ENCODE measurements around the gene TSPAN11. TPM values are rescaled to one million over a fixed set of nuclear protein-coding genes. Genes with fewer than 3 reads are reported as not detected.

Gene TSPAN11
- total RNA-seq, 4 donors from 2014 or later = 1.5 to 3.0 (median 2.9) TPM

- 75 to 78% methylated on average over 4 to 21 of the region's 21 CpGs for WGBS, 2 donors (ENCODE audit: low coverage in 1 of 2)
- H3K9me3 ChIP-seq = no peaks in the 10 kb centered on the region
- no peak for DNase-seq
- TF ChIP-seq EP300 (IDR thresholded peaks at IDR 0.05; ENCODE audit: low read depth) = no peak
- TF ChIP-seq, protein P1, sequence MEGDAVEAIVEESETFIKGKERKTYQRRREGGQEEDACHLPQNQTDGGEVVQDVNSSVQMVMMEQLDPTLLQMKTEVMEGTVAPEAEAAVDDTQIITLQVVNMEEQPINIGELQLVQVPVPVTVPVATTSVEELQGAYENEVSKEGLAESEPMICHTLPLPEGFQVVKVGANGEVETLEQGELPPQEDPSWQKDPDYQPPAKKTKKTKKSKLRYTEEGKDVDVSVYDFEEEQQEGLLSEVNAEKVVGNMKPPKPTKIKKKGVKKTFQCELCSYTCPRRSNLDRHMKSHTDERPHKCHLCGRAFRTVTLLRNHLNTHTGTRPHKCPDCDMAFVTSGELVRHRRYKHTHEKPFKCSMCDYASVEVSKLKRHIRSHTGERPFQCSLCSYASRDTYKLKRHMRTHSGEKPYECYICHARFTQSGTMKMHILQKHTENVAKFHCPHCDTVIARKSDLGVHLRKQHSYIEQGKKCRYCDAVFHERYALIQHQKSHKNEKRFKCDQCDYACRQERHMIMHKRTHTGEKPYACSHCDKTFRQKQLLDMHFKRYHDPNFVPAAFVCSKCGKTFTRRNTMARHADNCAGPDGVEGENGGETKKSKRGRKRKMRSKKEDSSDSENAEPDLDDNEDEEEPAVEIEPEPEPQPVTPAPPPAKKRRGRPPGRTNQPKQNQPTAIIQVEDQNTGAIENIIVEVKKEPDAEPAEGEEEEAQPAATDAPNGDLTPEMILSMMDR (IDR thresholded peaks at IDR 0.05) = no peak
- TF ChIP-seq POLR2A (IDR thresholded peaks at IDR 0.05) = no peak
- no peak for TF ChIP-seq POLR2AphosphoS5 (IDR thresholded peaks at IDR 0.05)
- H3K4me1 ChIP-seq = no peaks in the 10 kb centered on the region
- no peak overlapping the region for H3K27ac ChIP-seq
- in situ Hi-C loops (cut with MboI; ENCODE audit: low pct_ligation_motif_present in 1 of 4, low pct_unique_long_range_greater_than_20kb in 1 of 4, low sequenced_read_pairs in 3 of 4) = loop anchor here in 1 of 4 donors (25.0 kb wide), 1 partner anchor 102 kb away; no protein-coding TSS in a partner anchor
- no peaks in the 10 kb centered on the region for H3K27me3 ChIP-seq
- H3K36me3 ChIP-seq = no peaks in the 10 kb centered on the region
- intact Hi-C loops (cut with DNase I; ENCODE audit: low total_unique reads) = no loop called here
- H3K4me3 ChIP-seq = no peak overlapping the region
Measured at GRCh38 chr12:30963709-30964564, 37.4 kb downstream of the TSPAN11 start.

DNA sequence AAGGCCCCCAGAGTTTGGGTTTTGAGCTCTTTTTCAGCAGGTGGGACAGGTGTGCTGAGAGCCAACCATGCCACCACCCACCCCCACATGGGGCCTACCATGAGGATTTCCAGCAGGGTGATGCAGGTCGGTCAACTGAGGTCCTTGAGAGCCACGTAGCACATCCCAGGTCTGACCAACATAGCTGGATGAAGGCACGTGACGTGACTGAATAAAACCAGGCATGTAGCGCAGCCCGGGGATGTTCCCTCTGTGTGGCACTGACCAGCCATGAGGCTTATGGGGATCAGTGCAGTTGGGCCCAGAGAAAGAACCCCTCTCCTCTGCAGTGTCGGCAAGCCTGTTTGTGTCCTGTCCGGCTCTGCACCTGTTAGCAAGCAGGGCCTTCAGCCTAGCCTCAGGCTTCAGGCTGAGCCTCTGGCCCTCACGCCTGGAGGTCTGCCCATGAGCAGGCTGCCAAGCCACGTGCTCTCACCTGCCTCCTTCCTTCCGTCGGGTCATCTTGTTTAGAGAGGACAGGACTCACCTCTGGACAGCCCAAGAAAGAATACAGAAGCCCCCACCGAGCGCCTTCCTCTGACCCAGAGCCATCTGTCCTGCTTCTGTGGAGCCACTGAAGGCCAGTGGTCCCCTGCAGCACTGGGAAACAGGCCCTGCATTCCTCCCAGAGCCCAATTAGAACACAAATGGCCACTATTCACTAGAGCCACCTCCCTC, 38.5 kb downstream of the TSPAN11 start:
- in situ Hi-C loops (cut with MboI; ENCODE audit: low pct_ligation_motif_present in 1 of 4, low pct_unique_long_range_greater_than_20kb in 1 of 4, low sequenced_read_pairs in 3 of 4) = loop anchor here in 1 of 4 donors (25.0 kb wide), 1 partner anchor 103 kb away; no protein-coding TSS in a partner anchor
- DNase-seq = no peak
- TF ChIP-seq, protein P1 (IDR thresholded peaks at IDR 0.05) = no peak
- TF ChIP-seq POLR2AphosphoS5 (IDR thresholded peaks at IDR 0.05) (no peak), EP300 (IDR thresholded peaks at IDR 0.05; ENCODE audit: low read depth) (no peak), POLR2A (IDR thresholded peaks at IDR 0.05) (no peak)
- no peak overlapping the region for H3K27ac ChIP-seq
- intact Hi-C loops (cut with DNase I; ENCODE audit: low total_unique reads) = no loop called here
- 82 to 100% methylated on average over 2 to 14 of the region's 14 CpGs for WGBS, 2 donors (ENCODE audit: low coverage in 1 of 2)
- H3K9me3 ChIP-seq = no peaks in the 10 kb centered on the region
- no peaks in the 10 kb centered on the region for H3K36me3 ChIP-seq
- H3K4me3 ChIP-seq = no peak overlapping the region
- H3K27me3 ChIP-seq = no peaks in the 10 kb centered on the region
- no peaks in the 10 kb centered on the region for H3K4me1 ChIP-seq

GRCh38 chr12:30965613-30965985, 39.1 kb downstream of the TSPAN11 start:
- no peak overlapping the region for H3K4me3 ChIP-seq
- no peak overlapping the region for H3K27ac ChIP-seq
- no peaks in the 10 kb centered on the region for H3K36me3 ChIP-seq
- in situ Hi-C loops (cut with MboI; ENCODE audit: low pct_ligation_motif_present in 1 of 4, low pct_unique_long_range_greater_than_20kb in 1 of 4, low sequenced_read_pairs in 3 of 4) = loop anchor here in 1 of 4 donors (25.0 kb wide), 1 partner anchor 103 kb away; no protein-coding TSS in a partner anchor
- intact Hi-C loops (cut with DNase I; ENCODE audit: low total_unique reads) = no loop called here
- H3K4me1 ChIP-seq = peaks cover 0 to 4% (median 1%) of the 10 kb centered on the region in 4 donors
- 77 to 89% methylated on average over 3 to 11 of the region's 11 CpGs for WGBS, 2 donors (ENCODE audit: low coverage in 1 of 2)
- TF ChIP-seq, protein P1 (IDR thresholded peaks at IDR 0.05) = no peak
- TF ChIP-seq EP300 (IDR thresholded peaks at IDR 0.05; ENCODE audit: low read depth) = no peak
- no peak for TF ChIP-seq POLR2AphosphoS5 (IDR thresholded peaks at IDR 0.05)
- TF ChIP-seq POLR2A (IDR thresholded peaks at IDR 0.05) = no peak
- no peaks in the 10 kb centered on the region for H3K27me3 ChIP-seq
- no peaks in the 10 kb centered on the region for H3K9me3 ChIP-seq
- no peak for DNase-seq

GRCh38 chr12:30967026-30967425, 40.5 kb downstream of the TSPAN11 start:
- TF ChIP-seq POLR2AphosphoS5 (IDR thresholded peaks at IDR 0.05) = no peak
- TF ChIP-seq, protein P1 (IDR thresholded peaks at IDR 0.05) = no peak
- TF ChIP-seq POLR2A (IDR thresholded peaks at IDR 0.05) = no peak
- no peak for TF ChIP-seq EP300 (IDR thresholded peaks at IDR 0.05; ENCODE audit: low read depth)
- DNase-seq = no peak
- Histone ChIP-seq H3K36me3 (no peaks in the 10 kb centered on the region), H3K4me3 (no peak overlapping the region), H3K9me3 (no peaks in the 10 kb centered on the region), H3K4me1 (peaks cover 0 to 7% (median 2%) of the 10 kb centered on the region in 4 donors), H3K27me3 (no peaks in the 10 kb centered on the region), H3K27ac (no peak overlapping the region)
- WGBS, 2 donors (ENCODE audit: low coverage in 1 of 2) = 69% methylated on average over 3 of the region's 3 CpGs; no CpG with 5 or more reads in 1 of the 2 donors
- intact Hi-C loops (cut with DNase I; ENCODE audit: low total_unique reads) (no loop called here), in situ Hi-C loops (cut with MboI; ENCODE audit: low pct_ligation_motif_present in 1 of 4, low pct_unique_long_range_greater_than_20kb in 1 of 4, low sequenced_read_pairs in 3 of 4) (loop anchor here in 1 of 4 donors (25.0 kb wide), 1 partner anchor 105 kb away; no protein-coding TSS in a partner anchor)
